ENCODE results near the gene FAM171A2.

Gene FAM171A2

DNA sequence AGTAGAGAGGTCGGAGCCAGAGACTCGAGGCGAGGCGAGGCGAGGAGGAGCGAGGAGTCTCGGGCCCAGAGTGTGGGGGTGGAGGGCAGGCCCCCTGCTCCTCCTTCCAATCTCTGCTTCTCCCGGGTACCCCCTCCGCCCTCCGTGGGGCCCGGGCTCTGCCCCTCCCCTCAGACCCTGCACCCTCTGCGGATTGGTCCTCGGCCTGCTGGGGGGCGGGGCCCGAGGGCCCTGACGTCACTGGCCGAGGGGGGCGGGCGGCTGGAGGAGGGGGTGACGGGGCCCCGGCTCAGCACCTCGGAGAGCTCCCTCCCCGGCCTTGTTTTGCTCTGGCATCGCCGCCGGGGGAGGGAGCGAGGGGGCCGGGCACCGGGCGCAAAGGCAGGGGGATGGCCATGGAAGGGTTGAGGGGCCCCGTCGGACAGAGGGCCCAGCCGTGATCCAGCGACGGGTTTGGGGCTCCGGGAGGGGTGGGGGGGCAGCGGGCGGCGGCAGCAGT lies 55.3 kb downstream of the FAM171A2 start, which contains the start of gene RUNDC3A:
RUNDC3A (plus strand) TSS at position 282 of the 499 bp plus-strand sequence. CDS start 232 bp downstream, outside the sequence.
- FAIRE-seq (no peak), DNase-seq (ENCODE audit: low spot score) (no peak)

DNA sequence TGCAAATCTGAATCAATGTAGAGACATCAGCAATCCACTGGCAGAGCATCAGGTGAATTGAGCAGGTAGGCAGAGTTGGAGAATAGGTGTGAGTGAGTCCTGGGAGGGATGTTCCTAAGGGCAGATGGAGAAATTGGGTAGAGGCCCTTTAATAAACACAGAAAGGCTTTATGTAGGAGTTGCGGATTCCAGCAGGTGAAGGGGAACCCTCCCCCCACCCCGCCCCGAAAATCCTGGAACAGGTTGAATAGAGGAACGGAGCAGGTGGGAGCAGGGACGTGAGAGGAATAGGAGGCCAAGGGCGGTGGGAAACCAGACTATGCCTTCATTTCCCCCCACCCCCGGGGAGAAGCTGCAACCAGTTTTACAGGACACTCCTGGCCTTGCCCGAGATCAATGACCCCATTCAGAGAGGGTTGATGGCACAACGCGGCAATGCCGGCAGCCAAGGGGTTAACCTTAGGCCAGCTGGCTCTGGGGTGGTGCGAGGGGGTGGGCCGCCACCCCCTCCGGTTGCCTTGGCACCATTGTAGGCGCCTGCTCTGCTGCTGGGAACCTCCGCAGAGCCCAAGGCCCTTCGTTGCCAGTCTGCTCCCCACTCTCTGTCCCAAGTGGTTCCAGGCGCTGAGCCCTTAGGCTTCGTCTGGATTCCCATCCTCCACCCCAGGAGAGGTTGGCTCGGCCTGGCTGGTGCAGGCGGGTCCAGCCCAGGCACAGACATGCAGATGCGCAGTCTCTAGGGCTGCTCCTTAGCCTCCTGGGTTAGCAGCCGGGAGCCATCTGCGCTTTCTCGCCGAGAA lies 56.1 kb downstream of the FAM171A2 start:
- FAIRE-seq (no peak), DNase-seq (ENCODE audit: low spot score) (no peak)

DNA sequence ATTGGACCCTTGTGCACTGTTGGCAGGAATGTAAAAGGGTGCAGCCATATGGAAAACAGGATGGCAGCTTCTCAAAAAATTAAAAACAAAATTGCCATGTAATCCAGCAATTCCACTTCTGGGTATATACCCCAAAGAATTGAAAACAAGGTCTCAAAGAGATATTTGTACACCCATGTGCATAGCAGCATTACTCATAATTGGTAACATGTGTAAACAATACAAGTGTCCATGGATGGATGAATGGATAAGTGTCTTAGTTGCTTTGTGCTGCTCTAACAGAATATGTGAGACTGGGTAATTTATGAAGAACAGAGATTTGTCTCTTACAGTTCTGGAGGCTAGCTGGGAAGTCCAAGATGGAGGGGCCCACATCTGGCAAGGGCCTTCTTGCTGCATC lies 59.0 kb downstream of the FAM171A2 start:
- FAIRE-seq (no peak), DNase-seq (ENCODE audit: low spot score) (no peak)

Data from RCC 7860 (cell line).